Lower leg skin (tissue), 4 donors: ENCODE data around the gene GZF1. TPM values are rescaled to one million over a fixed set of nuclear protein-coding genes. Genes with fewer than 3 reads are reported as not detected.

ENCODE experiments used
- DNase-seq, 2 donors: peaks; one replicate each; pipeline ENCODE4 v3.0.0-alpha.2; 2019; ENCODE audit warnings: low spot score in 2 of 2
- H3K4me3 ChIP-seq: fragments of 200-600 bp; sonication (generic); 2 replicates; pipeline ENCODE4 v1.5.1; 2017; ENCODE audit warnings: mild to moderate bottlenecking, low read depth; ENCODE audit not compliant: poor library complexity, severe bottlenecking
- CTCF ChIP-seq, 3 donors: fragments of 450-650 bp; IDR thresholded peaks; one replicate each; pipeline ENCODE4 v1.5.1; 2016; ENCODE audit warnings: antibody characterized with exemption in 3 of 3, mild to moderate bottlenecking in 3 of 3, moderate library complexity in 2 of 3
- POLR2A ChIP-seq, 2 donors: fragments of 450-650 bp; IDR thresholded peaks; one replicate each; pipeline ENCODE4 v1.6.1; 2016 to 2017; ENCODE audit warnings: antibody characterized with exemption in 2 of 2, mild to moderate bottlenecking in 1 of 2, moderate library complexity in 1 of 2
- WGBS, 2 donors: methylation state at CpG; one replicate each; pipeline ENCODE4 v1.1.5; 2018; 5-methylcytosine and 5-hydroxymethylcytosine counted together
- intact Hi-C: fragments of 100-400 bp; cut with DNase I; formaldehyde crosslinking; loops from one replicate; pipeline ENCODE4 v1.15.0; 2023; ENCODE audit warnings: low total_unique reads
- total RNA-seq, 4 donors: library from RNA; depleted of rRNA; stranded (reverse); fragments of >200 nt; gene quantifications; one replicate each; pipeline ENCODE4 v1.1.0, GENCODE V29; 2016

GZF1 gene
- total RNA-seq, 4 donors from 2014 or later, result 4.4 to 15.1 (median 13.5) TPM

- intact Hi-C loops, result no loop called here
- no peak for DNase-seq
- H3K4me3 ChIP-seq, result no peak overlapping the region
- TF ChIP-seq POLR2A (IDR thresholded peaks at IDR 0.05) (no peak), CTCF (IDR thresholded peaks at IDR 0.05) (no peak)
- WGBS, 2 donors, result 86 to 95% methylated on average over 6 of the region's 6 CpGs
Observed at GRCh38 chr20:23386304-23387117, 24.5 kb downstream of the GZF1 start.

GRCh38 chr20:23387118-23387443, 25.1 kb downstream of the GZF1 start:
- 86 to 100% methylated on average over 3 of the region's 3 CpGs for WGBS, 2 donors
- intact Hi-C loops, result no loop called here
- TF ChIP-seq CTCF (IDR thresholded peaks at IDR 0.05) (no peak), POLR2A (IDR thresholded peaks at IDR 0.05) (no peak)
- no peak for DNase-seq
- H3K4me3 ChIP-seq, result no peak overlapping the region

GRCh38 chr20:23390091-23390774, 28.3 kb downstream of the GZF1 start:
- intact Hi-C loops, result no loop called here
- TF ChIP-seq POLR2A (IDR thresholded peaks at IDR 0.05), result no peak
- no peak for TF ChIP-seq CTCF (IDR thresholded peaks at IDR 0.05)
- H3K4me3 ChIP-seq, result no peak overlapping the region
- DNase-seq, result no peak
- 75 to 87% methylated on average over 1 of the region's 1 CpG for whole genome bisulfite sequencing, 2 donors

GRCh38 chr20:23391707-23392310, 29.8 kb downstream of the GZF1 start:
- intact Hi-C loops, result no loop called here
- no peak for TF ChIP-seq POLR2A (IDR thresholded peaks at IDR 0.05)
- no peak for TF ChIP-seq CTCF (IDR thresholded peaks at IDR 0.05)
- H3K4me3 ChIP-seq, result no peak overlapping the region
- DNase-seq, result no peak
- 94 to 95% methylated on average over 4 of the region's 4 CpGs for WGBS, 2 donors

- TF ChIP-seq POLR2A (IDR thresholded peaks at IDR 0.05) (no peak), CTCF (IDR thresholded peaks at IDR 0.05) (no peak)
- 81 to 90% methylated on average over 4 of the region's 4 CpGs for WGBS, 2 donors
Observed at GRCh38 chr20:23393996-23394775, 32.2 kb downstream of the GZF1 start.

More at GRCh38 chr20:23393996-23394775, 32.2 kb downstream of the GZF1 start:
- intact Hi-C loops, result no loop called here
- no peak overlapping the region for H3K4me3 ChIP-seq
- no peak for DNase-seq
